ENCODE results near the gene TRIM68.

Gene TRIM68

GRCh38 chr11:4643076-4643475 lies 35.0 kb upstream of the TRIM68 start:
- Histone ChIP-seq H3K9me2 (replicated peaks; ENCODE audit: low read depth, low read length) (no peaks in the 10 kb centered on the region), H3K27me3 (ENCODE audit: insufficient read depth, low read length, poor library complexity, severe bottlenecking) (no peaks in the 10 kb centered on the region), H3K9me3 (ENCODE audit: insufficient read depth, low read depth, low read length) (no peaks in the 10 kb centered on the region), H3K4me1 (ENCODE audit: insufficient read depth, low read length, poor library complexity, severe bottlenecking) (no peaks in the 10 kb centered on the region), H2AFZ (ENCODE audit: low read length) (no peak overlapping the region), H3K4me2 (ENCODE audit: low read depth, low read length, poor library complexity, severe bottlenecking) (no peak overlapping the region), H3K4me3 (ENCODE audit: low read length, poor library complexity, severe bottlenecking) (no peak overlapping the region), H3K36me3 (ENCODE audit: insufficient read depth, low read length) (no peaks in the 10 kb centered on the region), H3K9ac (ENCODE audit: low read depth, low read length, poor library complexity, severe bottlenecking) (no peak overlapping the region), H3K79me2 (ENCODE audit: insufficient read depth, low read length) (no peaks in the 10 kb centered on the region), H3F3A (ENCODE audit: low read depth) (no peaks in the 10 kb centered on the region), H4K20me1 (ENCODE audit: insufficient read depth, low read length, poor library complexity, severe bottlenecking) (no peaks in the 10 kb centered on the region)
- TF ChIP-seq EZH2phosphoT487 (IDR thresholded peaks at IDR 0.05; ENCODE audit: borderline replicate concordance): no peak
- TF ChIP-seq, protein P1, sequence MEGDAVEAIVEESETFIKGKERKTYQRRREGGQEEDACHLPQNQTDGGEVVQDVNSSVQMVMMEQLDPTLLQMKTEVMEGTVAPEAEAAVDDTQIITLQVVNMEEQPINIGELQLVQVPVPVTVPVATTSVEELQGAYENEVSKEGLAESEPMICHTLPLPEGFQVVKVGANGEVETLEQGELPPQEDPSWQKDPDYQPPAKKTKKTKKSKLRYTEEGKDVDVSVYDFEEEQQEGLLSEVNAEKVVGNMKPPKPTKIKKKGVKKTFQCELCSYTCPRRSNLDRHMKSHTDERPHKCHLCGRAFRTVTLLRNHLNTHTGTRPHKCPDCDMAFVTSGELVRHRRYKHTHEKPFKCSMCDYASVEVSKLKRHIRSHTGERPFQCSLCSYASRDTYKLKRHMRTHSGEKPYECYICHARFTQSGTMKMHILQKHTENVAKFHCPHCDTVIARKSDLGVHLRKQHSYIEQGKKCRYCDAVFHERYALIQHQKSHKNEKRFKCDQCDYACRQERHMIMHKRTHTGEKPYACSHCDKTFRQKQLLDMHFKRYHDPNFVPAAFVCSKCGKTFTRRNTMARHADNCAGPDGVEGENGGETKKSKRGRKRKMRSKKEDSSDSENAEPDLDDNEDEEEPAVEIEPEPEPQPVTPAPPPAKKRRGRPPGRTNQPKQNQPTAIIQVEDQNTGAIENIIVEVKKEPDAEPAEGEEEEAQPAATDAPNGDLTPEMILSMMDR (conservative IDR thresholded peaks at IDR 0.05; ENCODE audit: low read length): no peak

GRCh38 chr11:4642043-4642442 lies 34.0 kb upstream of the TRIM68 start:
- Histone ChIP-seq H3K9me3 (ENCODE audit: insufficient read depth, low read depth, low read length) (no peaks in the 10 kb centered on the region), H2AFZ (ENCODE audit: low read length) (no peak overlapping the region), H3K4me2 (ENCODE audit: low read depth, low read length, poor library complexity, severe bottlenecking) (no peak overlapping the region), H3K4me1 (ENCODE audit: insufficient read depth, low read length, poor library complexity, severe bottlenecking) (no peaks in the 10 kb centered on the region), H3K27me3 (ENCODE audit: insufficient read depth, low read length, poor library complexity, severe bottlenecking) (no peaks in the 10 kb centered on the region), H4K20me1 (ENCODE audit: insufficient read depth, low read length, poor library complexity, severe bottlenecking) (no peaks in the 10 kb centered on the region), H3K79me2 (ENCODE audit: insufficient read depth, low read length) (no peaks in the 10 kb centered on the region), H3K4me3 (ENCODE audit: low read length, poor library complexity, severe bottlenecking) (no peak overlapping the region), H3K9ac (ENCODE audit: low read depth, low read length, poor library complexity, severe bottlenecking) (no peak overlapping the region), H3K9me2 (replicated peaks; ENCODE audit: low read depth, low read length) (no peaks in the 10 kb centered on the region), H3F3A (ENCODE audit: low read depth) (no peaks in the 10 kb centered on the region), H3K36me3 (ENCODE audit: insufficient read depth, low read length) (no peaks in the 10 kb centered on the region)
- TF ChIP-seq EZH2phosphoT487 (IDR thresholded peaks at IDR 0.05; ENCODE audit: borderline replicate concordance): no peak
- TF ChIP-seq, protein P1 (conservative IDR thresholded peaks at IDR 0.05; ENCODE audit: low read length): no peak

DNA sequence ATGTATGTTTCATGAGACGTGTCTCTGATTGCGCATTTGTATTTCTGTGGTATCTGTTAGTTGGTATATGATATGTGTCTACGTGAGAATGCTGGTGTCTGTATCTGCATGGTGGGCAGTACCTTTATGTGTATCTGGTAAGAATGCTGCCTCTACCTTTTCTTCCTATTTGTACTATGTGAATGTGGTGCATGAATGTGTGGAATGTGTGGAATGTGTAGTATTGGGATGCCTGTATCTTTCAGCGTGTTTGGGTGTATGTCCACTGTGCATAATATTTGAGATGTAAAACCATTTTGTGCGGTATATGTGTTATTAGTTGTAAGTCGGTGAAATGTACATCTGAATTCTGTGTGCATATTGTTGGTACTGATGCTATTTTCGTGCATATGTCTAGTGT lies 33.5 kb upstream of the TRIM68 start:
- H3F3A ChIP-seq (ENCODE audit: low read depth): no peaks in the 10 kb centered on the region
- no peaks in the 10 kb centered on the region for H4K20me1 ChIP-seq (ENCODE audit: insufficient read depth, low read length, poor library complexity, severe bottlenecking)
- no peak overlapping the region for H3K4me3 ChIP-seq (ENCODE audit: low read length, poor library complexity, severe bottlenecking)
- H3K9me3 ChIP-seq (ENCODE audit: insufficient read depth, low read depth, low read length): no peaks in the 10 kb centered on the region
- H3K9ac ChIP-seq (ENCODE audit: low read depth, low read length, poor library complexity, severe bottlenecking): no peak overlapping the region
- no peaks in the 10 kb centered on the region for H3K9me2 ChIP-seq (replicated peaks; ENCODE audit: low read depth, low read length)
- no peaks in the 10 kb centered on the region for H3K27me3 ChIP-seq (ENCODE audit: insufficient read depth, low read length, poor library complexity, severe bottlenecking)
- H3K4me2 ChIP-seq (ENCODE audit: low read depth, low read length, poor library complexity, severe bottlenecking): no peak overlapping the region
- TF ChIP-seq, protein P1 (conservative IDR thresholded peaks at IDR 0.05; ENCODE audit: low read length): no peak
- H3K36me3 ChIP-seq (ENCODE audit: insufficient read depth, low read length): no peaks in the 10 kb centered on the region
- H3K4me1 ChIP-seq (ENCODE audit: insufficient read depth, low read length, poor library complexity, severe bottlenecking): no peaks in the 10 kb centered on the region
- no peak overlapping the region for H2AFZ ChIP-seq (ENCODE audit: low read length)
- no peaks in the 10 kb centered on the region for H3K79me2 ChIP-seq (ENCODE audit: insufficient read depth, low read length)

All from Loucy (cell line).